ENCODE measurements around the gene BMP8B. TPM values are rescaled to one million over a fixed set of nuclear protein-coding genes. Genes with fewer than 3 reads are reported as not detected.

BMP8B gene
- total and polyA plus RNA-seq, 12 donors, result 0.07 to 0.79 (median 0.22) TPM

DNA sequence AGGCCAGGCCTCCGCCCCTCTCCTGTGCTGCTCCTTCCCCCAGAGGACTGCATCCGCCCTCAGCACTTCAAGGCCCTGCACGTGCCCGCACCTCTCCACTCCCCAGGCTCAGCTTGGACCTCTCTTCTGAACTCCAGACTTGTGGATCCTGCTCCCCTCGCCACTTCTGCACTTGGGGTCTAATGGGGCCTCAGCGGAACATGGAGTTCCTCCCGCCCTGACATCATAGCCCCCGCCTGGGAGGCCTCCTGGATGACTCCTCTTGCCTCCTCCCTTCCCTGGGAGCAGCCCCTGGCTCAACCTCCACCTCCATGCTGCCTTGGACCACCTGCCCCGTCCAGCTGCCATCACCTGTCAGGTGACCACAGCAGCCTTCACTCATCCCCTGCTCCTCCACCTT is 27.6 kb downstream of the BMP8B start:
- H3K4me3 ChIP-seq, result no peak overlapping the region
- no peak for DNase-seq
- peaks cover 0 to 49% (median 0%) of the 10 kb centered on the region in 9 donors for H3K36me3 ChIP-seq
- intact Hi-C loops (cut with DNase I), result loop anchor here in 1 of 10 donors (5.0 kb wide), 1 partner anchor 239 kb away; no protein-coding TSS in a partner anchor
- WGBS, 2 donors, result 81 to 84% methylated on average over 9 of the region's 9 CpGs
- peak in 1 of 8 donors; percentile 5 for ATAC-seq
- no peaks in the 10 kb centered on the region for H3K9me3 ChIP-seq
- no peak overlapping the region for H3K27ac ChIP-seq
- no peak for TF ChIP-seq CTCF (IDR thresholded peaks at IDR 0.05)
- H3K27me3 ChIP-seq, result no peaks in the 10 kb centered on the region
- no peaks in the 10 kb centered on the region for H3K4me1 ChIP-seq

DNA sequence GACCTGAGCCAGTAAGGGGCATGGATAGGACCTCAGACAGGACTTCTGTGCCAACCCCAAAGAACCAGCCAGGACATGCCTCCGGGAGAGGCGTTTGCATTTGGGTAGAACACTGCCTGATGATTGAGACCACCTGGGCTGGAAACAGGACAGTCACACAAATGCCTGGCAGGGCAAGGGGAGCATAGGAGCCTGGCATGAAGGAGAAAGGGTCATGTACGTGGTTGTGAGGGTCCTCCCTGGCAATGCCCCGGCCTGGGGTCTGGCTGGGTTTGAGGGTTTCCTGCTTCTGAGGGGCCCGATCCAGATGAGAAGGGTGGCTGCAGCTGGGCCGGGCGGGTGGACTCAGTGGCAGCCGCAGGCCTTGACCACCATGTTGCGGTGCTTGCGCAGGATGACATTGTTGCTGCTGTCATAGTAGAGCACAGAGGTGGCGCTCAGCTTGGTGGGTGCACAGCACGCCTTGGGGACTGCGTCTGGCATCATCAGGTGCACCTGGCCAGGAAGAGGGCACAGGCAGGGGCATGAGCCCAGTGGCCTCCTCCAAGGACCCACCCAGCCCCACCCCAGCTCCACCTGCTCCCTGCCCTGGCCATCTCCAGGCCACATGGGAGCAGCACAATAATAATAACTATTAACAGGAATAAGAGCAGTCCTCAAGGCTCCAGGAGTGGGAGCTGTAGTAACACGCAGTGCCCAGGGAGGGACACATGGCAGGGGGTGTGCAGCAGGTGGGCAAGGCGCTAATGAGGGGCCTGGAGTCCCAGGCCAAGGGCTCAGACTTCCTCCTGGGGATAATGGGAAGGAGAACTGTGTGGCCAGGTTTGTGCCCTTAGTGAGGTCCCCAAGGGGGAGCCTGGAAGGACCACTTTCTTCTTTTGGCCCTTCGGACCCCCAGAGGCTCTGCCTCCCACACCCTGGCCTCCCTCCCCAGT is 28.3 kb downstream of the BMP8B start:
- peaks cover 0 to 3% (median 0%) of the 10 kb centered on the region in 9 donors for H3K4me1 ChIP-seq
- H3K27me3 ChIP-seq, result no peaks in the 10 kb centered on the region
- no peak overlapping the region for H3K27ac ChIP-seq
- DNase-seq, result no peak
- 94 to 96% methylated on average over 16 of the region's 16 CpGs for WGBS, 2 donors
- TF ChIP-seq CTCF (IDR thresholded peaks at IDR 0.05), result no peak
- ATAC-seq, result no peak
- H3K36me3 ChIP-seq, result peaks cover 0 to 56% (median 4%) of the 10 kb centered on the region in 9 donors
- H3K4me3 ChIP-seq, result no peak overlapping the region
- H3K9me3 ChIP-seq, result no peaks in the 10 kb centered on the region
- intact Hi-C loops (cut with DNase I), result loop anchor here in 1 of 10 donors (5.0 kb wide), 1 partner anchor 238 kb away; no protein-coding TSS in a partner anchor

DNA sequence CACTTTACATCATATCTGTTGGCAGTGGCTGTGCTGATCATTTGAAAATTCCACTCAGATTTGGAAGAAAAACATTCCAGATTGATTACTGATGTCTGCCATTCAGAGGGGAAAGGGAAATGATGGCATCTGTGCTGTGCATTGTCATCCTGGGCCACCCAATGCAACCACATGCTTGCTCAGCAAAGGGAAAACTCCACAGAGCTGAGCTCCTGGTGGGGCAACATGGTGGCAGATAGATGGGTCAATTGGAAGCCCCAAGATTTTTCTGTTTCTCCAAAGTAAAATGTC is 29.3 kb downstream of the BMP8B start:
- Histone ChIP-seq H3K36me3 (peaks cover 0 to 66% (median 4%) of the 10 kb centered on the region in 9 donors), H3K4me1 (peaks cover 0 to 6% (median 0%) of the 10 kb centered on the region in 9 donors), H3K27ac (no peak overlapping the region), H3K9me3 (no peaks in the 10 kb centered on the region), H3K27me3 (no peaks in the 10 kb centered on the region), H3K4me3 (no peak overlapping the region)
- DNase-seq (no peak), ATAC-seq (no peak)
- intact Hi-C loops (cut with DNase I), result no loop called here
- no peak for TF ChIP-seq CTCF (IDR thresholded peaks at IDR 0.05)

- intact Hi-C loops (cut with DNase I), result no loop called here
- Histone ChIP-seq H3K9me3 (no peaks in the 10 kb centered on the region), H3K27me3 (no peaks in the 10 kb centered on the region), H3K36me3 (peaks cover 0 to 71% (median 8%) of the 10 kb centered on the region in 9 donors), H3K27ac (no peak overlapping the region), H3K4me1 (peaks cover 0 to 6% (median 0%) of the 10 kb centered on the region in 9 donors), H3K4me3 (no peak overlapping the region)
- DNase-seq (no peak), ATAC-seq (no peak)
- TF ChIP-seq CTCF (IDR thresholded peaks at IDR 0.05), result no peak
- 93 to 95% methylated on average over 16 of the region's 16 CpGs for WGBS, 2 donors
Observed at GRCh38 chr1:39758556-39759435, 29.9 kb downstream of the BMP8B start.
